ENCODE results near the gene ARHGAP24. TPM values are rescaled to one million over a fixed set of nuclear protein-coding genes. Genes with fewer than 3 reads are reported as not detected.

The ARHGAP24 gene
- total and polyA plus RNA-seq, 2 of the 13 experiments (the other 11 are each of a cell fraction or from before 2014, with no cell fraction given), result 0.07 to 0.55 TPM

GRCh38 chr4:85474818-85475630, at the start of gene ARHGAP24 (continued):
- TF ChIP-seq HINFP (CRISPR knock-in tag; IDR thresholded peaks at IDR 0.05; ENCODE audit: low read depth) (no peak), CREB1 (IDR thresholded peaks at IDR 0.05) (no peak), CREB1 (CRISPR knock-in tag; IDR thresholded peaks at IDR 0.05) (no peak; the same call in 1 of the 2 replicates), YEATS2 (CRISPR knock-in tag; IDR thresholded peaks at IDR 0.05; ENCODE audit: borderline replicate concordance) (0 out of 2 replicates have a peak, but pooled peaks have one; percentile 29), NFKBIZ (CRISPR knock-in tag; IDR thresholded peaks at IDR 0.05) (0 out of 2 replicates have a peak, but pooled peaks have one; percentile 30), ZBTB10 (CRISPR knock-in tag; IDR thresholded peaks at IDR 0.05; ENCODE audit: borderline replicate concordance) (peak; percentile 64; the same call in 1 of the 2 replicates), PRPF4 (IDR thresholded peaks at IDR 0.05; ENCODE audit: low read depth, low read length, poor library complexity, severe bottlenecking) (no peak), STAG1 (CRISPR knock-in tag; IDR thresholded peaks at IDR 0.05) (no peak), CCDC6 (CRISPR knock-in tag; IDR thresholded peaks at IDR 0.05) (no peak; the same call in 1 of the 2 replicates), TBX2 (CRISPR knock-in tag; IDR thresholded peaks at IDR 0.05; ENCODE audit: borderline replicate concordance) (peak; percentile 90), GTF2F1 (IDR thresholded peaks at IDR 0.05; ENCODE audit: low read length) (no peak), EP300 (IDR thresholded peaks at IDR 0.05; ENCODE audit: low read depth in 2 of 2, low read length in 2 of 2) (peak; percentile 50 to 72; a peak in 3 of 4 replicates), EP300 (CRISPR knock-in tag; IDR thresholded peaks at IDR 0.05; ENCODE audit: borderline replicate concordance) (no peak; the same call in 1 of the 2 replicates), ZNF563 (CRISPR knock-in tag; IDR thresholded peaks at IDR 0.05) (no peak), PHF21A (CRISPR knock-in tag; IDR thresholded peaks at IDR 0.05) (peak; percentile 91)
- TF ChIP-seq, protein P1, sequence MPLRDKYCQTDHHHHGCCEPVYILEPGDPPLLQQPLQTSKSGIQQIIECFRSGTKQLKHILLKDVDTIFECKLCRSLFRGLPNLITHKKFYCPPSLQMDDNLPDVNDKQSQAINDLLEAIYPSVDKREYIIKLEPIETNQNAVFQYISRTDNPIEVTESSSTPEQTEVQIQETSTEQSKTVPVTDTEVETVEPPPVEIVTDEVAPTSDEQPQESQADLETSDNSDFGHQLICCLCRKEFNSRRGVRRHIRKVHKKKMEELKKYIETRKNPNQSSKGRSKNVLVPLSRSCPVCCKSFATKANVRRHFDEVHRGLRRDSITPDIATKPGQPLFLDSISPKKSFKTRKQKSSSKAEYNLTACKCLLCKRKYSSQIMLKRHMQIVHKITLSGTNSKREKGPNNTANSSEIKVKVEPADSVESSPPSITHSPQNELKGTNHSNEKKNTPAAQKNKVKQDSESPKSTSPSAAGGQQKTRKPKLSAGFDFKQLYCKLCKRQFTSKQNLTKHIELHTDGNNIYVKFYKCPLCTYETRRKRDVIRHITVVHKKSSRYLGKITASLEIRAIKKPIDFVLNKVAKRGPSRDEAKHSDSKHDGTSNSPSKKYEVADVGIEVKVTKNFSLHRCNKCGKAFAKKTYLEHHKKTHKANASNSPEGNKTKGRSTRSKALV (CRISPR knock-in tag; IDR thresholded peaks at IDR 0.05), result 0 out of 2 replicates have a peak, but pooled peaks have one; percentile 56
- TF ChIP-seq, protein P2, sequence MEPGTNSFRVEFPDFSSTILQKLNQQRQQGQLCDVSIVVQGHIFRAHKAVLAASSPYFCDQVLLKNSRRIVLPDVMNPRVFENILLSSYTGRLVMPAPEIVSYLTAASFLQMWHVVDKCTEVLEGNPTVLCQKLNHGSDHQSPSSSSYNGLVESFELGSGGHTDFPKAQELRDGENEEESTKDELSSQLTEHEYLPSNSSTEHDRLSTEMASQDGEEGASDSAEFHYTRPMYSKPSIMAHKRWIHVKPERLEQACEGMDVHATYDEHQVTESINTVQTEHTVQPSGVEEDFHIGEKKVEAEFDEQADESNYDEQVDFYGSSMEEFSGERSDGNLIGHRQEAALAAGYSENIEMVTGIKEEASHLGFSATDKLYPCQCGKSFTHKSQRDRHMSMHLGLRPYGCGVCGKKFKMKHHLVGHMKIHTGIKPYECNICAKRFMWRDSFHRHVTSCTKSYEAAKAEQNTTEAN (CRISPR knock-in tag; conservative IDR thresholded peaks at IDR 0.05), result peak; percentile 86
- TF ChIP-seq, protein P3, sequence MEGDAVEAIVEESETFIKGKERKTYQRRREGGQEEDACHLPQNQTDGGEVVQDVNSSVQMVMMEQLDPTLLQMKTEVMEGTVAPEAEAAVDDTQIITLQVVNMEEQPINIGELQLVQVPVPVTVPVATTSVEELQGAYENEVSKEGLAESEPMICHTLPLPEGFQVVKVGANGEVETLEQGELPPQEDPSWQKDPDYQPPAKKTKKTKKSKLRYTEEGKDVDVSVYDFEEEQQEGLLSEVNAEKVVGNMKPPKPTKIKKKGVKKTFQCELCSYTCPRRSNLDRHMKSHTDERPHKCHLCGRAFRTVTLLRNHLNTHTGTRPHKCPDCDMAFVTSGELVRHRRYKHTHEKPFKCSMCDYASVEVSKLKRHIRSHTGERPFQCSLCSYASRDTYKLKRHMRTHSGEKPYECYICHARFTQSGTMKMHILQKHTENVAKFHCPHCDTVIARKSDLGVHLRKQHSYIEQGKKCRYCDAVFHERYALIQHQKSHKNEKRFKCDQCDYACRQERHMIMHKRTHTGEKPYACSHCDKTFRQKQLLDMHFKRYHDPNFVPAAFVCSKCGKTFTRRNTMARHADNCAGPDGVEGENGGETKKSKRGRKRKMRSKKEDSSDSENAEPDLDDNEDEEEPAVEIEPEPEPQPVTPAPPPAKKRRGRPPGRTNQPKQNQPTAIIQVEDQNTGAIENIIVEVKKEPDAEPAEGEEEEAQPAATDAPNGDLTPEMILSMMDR (CRISPR knock-in tag; IDR thresholded peaks at IDR 0.05), result no peak

Data from HepG2 (cell line).